OCI-LY7 (cell line): ENCODE data around the gene TST. TPM values are rescaled to one million over a fixed set of nuclear protein-coding genes. Genes with fewer than 3 reads are reported as not detected.

ENCODE experiments used
- BruUV-seq: library from RNA; stranded (reverse); fragments of 400-500 nt; replicated peaks from 2 replicates; lab custom pipeline; 2021; lab: Mats Ljungman, UMichigan
- CTCF ChIA-PET: fragments of 300-600 bp; sonication (Branson Sonifier 250); formaldehyde crosslinking; loops from one replicate; lab custom pipeline; 2022; ENCODE audit warnings: antibody characterized with exemption; ENCODE audit not compliant: unreplicated experiment; lab: Charles Lee
- POLR2A ChIA-PET: fragments of 300-600 bp; sonication (Branson Sonifier 250); formaldehyde crosslinking; loops from one replicate; lab custom pipeline; 2022; ENCODE audit warnings: antibody characterized with exemption; lab: Charles Lee
- DNase-seq: peaks from one replicate; pipeline ENCODE4 v3.0.0-alpha.2; 2015; ENCODE audit warnings: low spot score
- H2AFZ ChIP-seq: fragments of 200-600 bp; sonication (generic), shearing (Covaris generic); 2 replicates; pipeline ENCODE4 v1.6.1; 2014; ENCODE audit warnings: mild to moderate bottlenecking, antibody characterized with exemption, low read length, moderate library complexity
- H3K27ac ChIP-seq: fragments of 200-600 bp; sonication (generic); 2 replicates; pipeline ENCODE4 v1.5.1; 2014; ENCODE audit warnings: mixed run types, low read depth, mild to moderate bottlenecking, moderate library complexity, low read length, inconsistent platforms; ENCODE audit not compliant: poor library complexity, severe bottlenecking
- H3K36me3 ChIP-seq: fragments of 200-600 bp; sonication (generic); 2 replicates; pipeline ENCODE4 v1.6.1; 2014; ENCODE audit warnings: mild to moderate bottlenecking, antibody characterized with exemption, low read length, moderate library complexity, mixed read lengths; ENCODE audit not compliant: insufficient read depth
- H3K4me1 ChIP-seq: fragments of 200-600 bp; sonication (generic); 2 replicates; pipeline ENCODE4 v1.5.1; 2014; ENCODE audit warnings: mild to moderate bottlenecking, low read length; ENCODE audit not compliant: insufficient read depth, poor library complexity, severe bottlenecking
- H3K4me2 ChIP-seq: fragments of 200-600 bp; sonication (generic); 2 replicates; pipeline ENCODE4 v1.6.1; 2014; ENCODE audit warnings: mild to moderate bottlenecking, low read length
- H3K4me3 ChIP-seq: fragments of 200-600 bp; sonication (generic); 2 replicates; pipeline ENCODE4 v1.5.1; 2014; ENCODE audit warnings: mild to moderate bottlenecking, low read depth, low read length; ENCODE audit not compliant: poor library complexity, severe bottlenecking
- H3K79me2 ChIP-seq: fragments of 200-600 bp; sonication (generic); 2 replicates; pipeline ENCODE4 v1.6.1; 2016; ENCODE audit warnings: low read depth, mild to moderate bottlenecking, low read length, moderate library complexity, mixed read lengths; ENCODE audit not compliant: insufficient read depth
- H3K9me2 ChIP-seq: fragments of 200-600 bp; sonication (generic); 2 replicates; pipeline ENCODE4 v1.6.1; 2016; ENCODE audit warnings: mild to moderate bottlenecking, low read length, mixed read lengths; ENCODE audit not compliant: insufficient read depth
- H3K9me3 ChIP-seq: fragments of 200-600 bp; sonication (generic); 2 replicates; pipeline ENCODE4 v1.6.1; 2014; ENCODE audit warnings: mild to moderate bottlenecking, mixed run types, low read length, mixed read lengths
- H4K20me1 ChIP-seq: fragments of 200-600 bp; sonication (generic); 2 replicates; pipeline ENCODE4 v1.6.1; 2014; ENCODE audit warnings: mild to moderate bottlenecking, antibody characterized with exemption, low read length, moderate library complexity, mixed read lengths; ENCODE audit not compliant: insufficient read depth
- CTCF ChIP-seq: fragments of 200-600 bp; sonication (generic); conservative IDR thresholded peaks from 2 replicates; pipeline ENCODE4 v1.5.1; 2014; ENCODE audit warnings: mild to moderate bottlenecking, antibody characterized with exemption, low read length, moderate library complexity, mixed read lengths
- EZH2phosphoT487 ChIP-seq: fragments of 200-600 bp; sonication (generic); IDR thresholded peaks from 2 replicates; pipeline ENCODE4 v1.6.1; 2018; ENCODE audit warnings: low read depth, borderline replicate concordance, mild to moderate bottlenecking, mixed run types, antibody characterized with exemption, low read length, moderate library complexity, mixed read lengths
- intact Hi-C: fragments of 100-400 bp; cut with micrococcal nuclease; formaldehyde crosslinking; loops from one replicate; pipeline ENCODE4 v1.10.0; 2022; ENCODE audit not compliant: unreplicated experiment
- total RNA-seq, 2 experiments: library from RNA; depleted of rRNA in 1 of 2; stranded (reverse); fragments of >200 nt in 1 of 2; shearing (Covaris generic) in 1 of 2; gene quantifications; 2 replicates each; pipeline ENCODE4 v1.2.3, GENCODE V29; 2014 to 2022

Gene TST
- total RNA-seq, 2 experiments from 2014 or later = 36.0 to 41.5 TPM

DNA sequence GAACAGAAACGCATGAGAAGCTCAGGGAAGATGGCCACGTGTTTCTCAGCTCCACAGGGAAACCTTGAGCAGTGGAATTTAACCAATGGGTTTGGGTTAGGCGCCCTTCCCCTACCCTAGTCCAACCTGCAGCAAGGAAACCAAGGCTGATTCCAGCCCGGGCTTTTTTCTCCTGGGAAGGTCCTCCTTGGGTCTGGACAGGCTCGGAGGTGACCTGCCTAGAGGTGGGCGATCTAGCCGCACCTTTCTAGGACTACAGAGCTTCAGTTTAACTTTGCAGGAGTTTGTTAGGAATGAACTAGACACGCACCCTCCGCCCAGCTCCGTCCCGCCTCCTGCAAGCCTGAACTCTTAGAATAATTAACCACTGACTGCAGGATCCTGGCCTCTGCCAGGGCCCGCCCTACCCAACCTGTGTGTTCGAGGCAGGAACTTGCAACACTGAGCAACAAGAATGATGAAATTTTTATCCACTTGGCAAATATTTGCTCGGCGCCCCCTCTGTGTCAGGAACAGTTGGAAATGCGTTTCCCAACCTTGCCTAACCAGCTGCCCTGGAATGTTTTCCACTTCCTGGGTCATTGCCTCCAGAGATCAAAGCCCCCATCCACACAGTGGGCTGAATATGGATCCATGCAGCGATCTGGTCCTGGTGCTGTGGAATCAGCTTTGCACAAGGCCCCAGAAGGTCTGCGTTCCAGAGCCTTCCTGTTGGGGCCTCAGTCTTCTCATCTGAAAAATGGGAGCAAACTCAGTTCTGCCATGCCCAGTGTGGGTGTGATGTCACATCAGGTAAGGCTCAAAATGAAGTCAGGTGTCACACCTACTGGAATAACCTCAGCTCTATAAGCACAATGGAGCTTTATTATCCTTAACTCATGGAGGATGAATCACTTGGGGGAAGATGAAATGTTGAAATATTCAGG, 13.6 kb upstream of the TST start:
- Histone ChIP-seq H3K4me2 (no peak overlapping the region), H3K9me2 (no peaks in the 10 kb centered on the region), H3K4me3 (no peak overlapping the region), H3K79me2 (no peaks in the 10 kb centered on the region), H4K20me1 (no peaks in the 10 kb centered on the region), H3K27ac (no peak overlapping the region), H2AFZ (no peak overlapping the region), H3K36me3 (peaks cover 8% of the 10 kb centered on the region), H3K9me3 (no peaks in the 10 kb centered on the region), H3K4me1 (no peaks in the 10 kb centered on the region)
- intact Hi-C loops = no loop called here
- POLR2A ChIA-PET = no interaction called here
- CTCF ChIA-PET = interaction anchor here (0.6 kb wide), 1 partner anchor 17 kb away, joined by 6 read pairs; no protein-coding TSS in a partner anchor
- TF ChIP-seq CTCF (no peak), EZH2phosphoT487 (no peak)
- DNase-seq = no peak
- no TSS peak for BruUV-seq

- ChIA-PET CTCF (no interaction called here), POLR2A (no interaction called here)
- Histone ChIP-seq H3K9me2 (no peaks in the 10 kb centered on the region), H3K4me2 (no peak overlapping the region), H3K4me1 (no peaks in the 10 kb centered on the region), H3K36me3 (peaks cover 14% of the 10 kb centered on the region), H3K4me3 (no peak overlapping the region), H3K79me2 (no peaks in the 10 kb centered on the region), H3K27ac (no peak overlapping the region), H3K9me3 (no peaks in the 10 kb centered on the region), H4K20me1 (no peaks in the 10 kb centered on the region), H2AFZ (no peak overlapping the region)
- intact Hi-C loops = no loop called here
- TF ChIP-seq EZH2phosphoT487 (no peak), CTCF (no peak)
- no peak for DNase-seq
- BruUV-seq = no TSS peak
These were observed 12.9 kb upstream of the TST start for GRCh38 chr22:37032134-37032534.
